GM18951 (cell line): ENCODE results near the gene KDM2A.

ENCODE experiments used
- POLR2A ChIP-seq: IDR thresholded peaks from 4 replicates; pipeline ENCODE4 v1.6.1; 2011; ENCODE audit warnings: mild to moderate bottlenecking; ENCODE audit not compliant: insufficient read length, insufficient read depth; ENCODE audit errors: extremely low read depth
- in situ Hi-C: fragments of 300-500 bp; cut with MboI; formaldehyde crosslinking; loops from one replicate; pipeline ENCODE4 v1.12.0; 2022; ENCODE audit warnings: low sequenced_read_pairs, mixed read lengths, inconsistent platforms; ENCODE audit not compliant: unreplicated experiment

KDM2A gene

DNA sequence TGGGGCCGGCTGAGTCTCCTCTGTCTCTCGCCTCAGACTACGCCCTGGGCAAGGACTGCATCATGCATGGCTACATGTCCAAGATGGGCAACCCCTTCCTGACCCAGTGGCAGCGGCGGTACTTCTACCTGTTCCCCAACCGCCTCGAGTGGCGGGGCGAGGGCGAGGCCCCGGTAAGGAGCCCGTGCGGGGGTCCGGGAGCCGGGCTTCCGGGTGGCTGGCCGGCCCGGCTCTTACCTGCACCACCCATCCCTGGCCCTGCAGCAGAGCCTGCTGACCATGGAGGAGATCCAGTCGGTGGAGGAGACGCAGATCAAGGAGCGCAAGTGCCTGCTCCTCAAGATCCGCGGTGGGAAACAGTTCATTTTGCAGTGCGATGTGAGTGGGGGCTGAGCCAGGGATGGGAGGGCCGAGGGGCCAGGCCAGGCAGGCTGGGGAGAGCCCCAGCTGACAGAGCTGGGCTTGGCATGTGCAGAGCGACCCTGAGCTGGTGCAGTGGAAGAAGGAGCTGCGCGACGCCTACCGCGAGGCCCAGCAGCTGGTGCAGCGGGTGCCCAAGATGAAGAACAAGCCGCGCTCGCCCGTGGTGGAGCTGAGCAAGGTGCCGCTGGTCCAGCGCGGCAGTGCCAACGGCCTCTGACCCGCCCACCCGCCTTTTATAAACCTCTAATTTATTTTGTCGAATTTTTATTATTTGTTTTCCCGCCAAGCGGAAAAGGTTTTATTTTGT is 165.9 kb downstream of the KDM2A start:
- TF ChIP-seq POLR2A: no peak
- in situ Hi-C loops: no loop called here

DNA sequence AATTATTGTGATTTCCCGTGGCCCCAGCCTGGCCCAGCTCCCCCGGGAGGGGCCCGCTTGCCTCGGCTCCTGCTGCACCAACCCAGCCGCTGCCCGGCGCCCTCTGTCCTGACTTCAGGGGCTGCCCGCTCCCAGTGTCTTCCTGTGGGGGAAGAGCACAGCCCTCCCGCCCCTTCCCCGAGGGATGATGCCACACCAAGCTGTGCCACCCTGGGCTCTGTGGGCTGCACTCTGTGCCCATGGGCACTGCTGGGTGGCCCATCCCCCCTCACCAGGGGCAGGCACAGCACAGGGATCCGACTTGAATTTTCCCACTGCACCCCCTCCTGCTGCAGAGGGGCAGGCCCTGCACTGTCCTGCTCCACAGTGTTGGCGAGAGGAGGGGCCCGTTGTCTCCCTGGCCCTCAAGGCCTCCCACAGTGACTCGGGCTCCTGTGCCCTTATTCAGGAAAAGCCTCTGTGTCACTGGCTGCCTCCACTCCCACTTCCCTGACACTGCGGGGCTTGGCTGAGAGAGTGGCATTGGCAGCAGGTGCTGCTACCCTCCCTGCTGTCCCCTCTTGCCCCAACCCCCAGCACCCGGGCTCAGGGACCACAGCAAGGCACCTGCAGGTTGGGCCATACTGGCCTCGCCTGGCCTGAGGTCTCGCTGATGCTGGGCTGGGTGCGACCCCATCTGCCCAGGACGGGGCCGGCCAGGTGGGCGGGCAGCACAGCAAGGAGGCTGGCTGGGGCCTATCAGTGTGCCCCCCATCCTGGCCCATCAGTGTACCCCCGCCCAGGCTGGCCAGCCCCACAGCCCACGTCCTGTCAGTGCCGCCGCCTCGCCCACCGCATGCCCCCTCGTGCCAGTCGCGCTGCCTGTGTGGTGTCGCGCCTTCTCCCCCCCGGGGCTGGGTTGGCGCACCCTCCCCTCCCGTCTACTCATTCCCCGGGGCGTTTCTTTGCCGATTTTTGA is 166.8 kb downstream of the KDM2A start:
- TF ChIP-seq POLR2A: no peak
- in situ Hi-C loops: no loop called here

DNA sequence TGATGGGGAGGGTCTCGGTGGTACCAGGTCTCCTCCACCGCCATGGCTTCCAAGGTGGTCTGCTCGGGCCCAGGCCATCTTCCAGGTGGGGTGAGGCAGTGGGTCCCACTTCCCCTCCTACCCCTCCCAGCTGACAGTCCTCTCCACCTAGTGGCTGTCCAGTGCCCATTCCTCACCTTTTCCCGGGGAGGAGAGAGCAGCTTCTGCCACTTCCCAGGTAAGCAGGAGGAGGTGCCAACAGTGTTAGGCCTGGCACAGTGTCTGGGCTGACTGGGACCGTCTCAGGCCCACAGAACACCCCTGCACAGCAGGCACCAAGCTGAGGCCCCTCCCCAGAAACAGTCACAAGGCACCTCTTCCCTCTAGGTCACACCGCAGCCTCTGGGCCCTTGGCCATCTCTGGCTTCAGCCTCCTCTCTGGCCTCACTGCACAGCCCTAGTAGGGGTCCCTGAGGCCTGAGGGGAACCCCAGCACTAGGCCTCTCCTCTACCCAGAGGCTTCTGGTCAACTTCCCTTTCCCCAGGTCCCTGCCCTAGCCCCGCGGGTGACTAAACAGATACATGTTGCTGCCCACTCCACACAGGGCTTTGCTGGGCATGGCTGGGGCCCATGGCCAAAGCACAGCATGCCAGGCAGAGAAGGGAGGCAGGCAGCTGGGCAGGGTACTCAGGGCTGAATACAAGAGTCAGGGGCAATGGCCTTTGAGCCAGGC is 167.7 kb downstream of the KDM2A start:
- in situ Hi-C loops: no loop called here
- TF ChIP-seq POLR2A: no peak

DNA sequence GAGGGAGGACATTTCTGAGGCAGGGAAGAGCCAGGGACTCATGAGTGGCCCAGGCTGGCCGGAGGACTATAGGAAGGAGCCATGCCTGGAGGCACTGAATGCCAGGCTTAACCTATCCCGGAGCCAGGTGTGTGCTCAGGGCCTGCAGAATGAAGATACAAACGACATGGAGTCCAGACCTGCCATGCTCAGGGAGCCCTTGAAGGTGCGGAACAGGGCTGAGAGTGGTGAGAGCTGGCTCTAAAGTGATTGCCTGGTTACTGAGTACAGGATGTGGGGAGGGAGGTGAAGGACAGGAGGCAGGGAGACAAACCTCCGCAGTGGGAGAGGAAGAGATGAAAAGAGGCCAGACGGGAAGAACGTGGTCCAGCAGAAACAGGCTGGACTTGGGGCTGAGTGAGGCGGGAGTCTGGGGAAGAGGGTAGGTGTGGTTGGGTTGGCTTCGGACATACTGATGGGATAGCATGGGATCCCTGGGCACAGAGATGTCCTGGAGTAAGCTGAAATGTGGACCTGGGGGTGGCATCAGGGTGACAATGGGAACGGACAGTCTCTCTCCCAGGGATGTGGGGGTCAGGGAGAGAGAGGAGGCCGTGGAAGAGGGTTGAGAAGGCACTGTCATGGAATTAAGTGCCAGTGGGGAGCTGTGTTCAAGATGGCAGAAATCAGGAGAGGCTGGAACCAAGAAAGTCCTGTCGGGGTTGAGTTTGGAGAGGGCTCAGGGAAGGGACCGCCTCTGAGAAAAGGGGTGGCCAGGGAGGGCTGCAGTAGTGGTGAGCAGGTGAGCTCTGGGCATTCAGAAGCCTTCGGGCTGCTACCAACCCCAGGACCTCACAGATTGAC is 168.5 kb downstream of the KDM2A start:
- no peak for TF ChIP-seq POLR2A

GRCh38 chr11:67288198-67288451 is 169.1 kb downstream of the KDM2A start:
- no peak for TF ChIP-seq POLR2A
- in situ Hi-C loops: no loop called here

More for the DNA sequence above, 168.5 kb downstream of the KDM2A start:
- in situ Hi-C loops: no loop called here

GRCh38 chr11:67288452-67289225 is 169.6 kb downstream of the KDM2A start:
- TF ChIP-seq POLR2A: peak; percentile 89
- in situ Hi-C loops: no loop called here

GRCh38 chr11:67289226-67289650 is 170.2 kb downstream of the KDM2A start, which contains the start of gene ANKRD13D:
ANKRD13D (plus strand) TSS chr11:67289303; CDS start chr11:67289461, 158 bp downstream.
- in situ Hi-C loops: no loop called here
- no peak for TF ChIP-seq POLR2A

DNA sequence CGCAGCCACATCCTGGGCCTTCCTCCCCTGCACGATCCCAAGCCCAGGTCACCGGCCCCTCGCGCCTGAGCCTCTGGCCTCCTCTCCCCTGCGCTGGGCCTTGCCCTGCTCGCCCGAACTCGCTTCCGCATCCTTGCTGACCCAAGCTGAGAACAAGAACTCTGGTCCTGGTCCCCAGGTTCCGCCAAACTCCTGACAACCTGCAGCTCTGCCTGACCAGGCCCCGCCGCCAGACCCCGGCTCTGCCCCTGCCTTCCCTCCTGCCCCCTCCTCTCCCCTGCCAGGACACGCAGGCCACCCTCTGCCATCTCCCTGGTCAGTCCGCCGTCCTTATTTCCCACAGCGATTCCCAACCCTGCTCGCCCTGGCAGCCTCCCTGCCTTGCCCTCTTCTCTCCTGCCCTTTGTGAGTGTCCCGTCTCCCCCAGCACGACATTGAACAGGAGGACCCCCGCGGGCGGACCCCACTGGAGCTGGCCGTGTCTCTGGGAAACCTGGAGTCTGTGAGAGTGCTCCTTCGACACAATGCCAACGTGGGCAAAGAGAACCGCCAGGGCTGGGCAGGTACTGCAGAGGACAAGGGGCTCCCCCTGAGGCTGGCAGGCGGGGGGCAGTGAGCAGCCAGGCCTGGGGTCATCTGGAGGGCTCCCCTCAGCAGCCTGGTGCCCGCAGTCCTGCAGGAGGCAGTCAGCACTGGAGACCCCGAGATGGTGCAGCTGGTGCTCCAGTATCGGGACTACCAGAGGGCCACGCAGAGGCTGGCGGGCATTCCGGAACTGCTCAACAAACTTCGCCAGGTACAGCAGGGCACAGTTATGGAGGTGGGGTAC is 170.8 kb downstream of the KDM2A start:
- in situ Hi-C loops: no loop called here
- no peak for TF ChIP-seq POLR2A

DNA sequence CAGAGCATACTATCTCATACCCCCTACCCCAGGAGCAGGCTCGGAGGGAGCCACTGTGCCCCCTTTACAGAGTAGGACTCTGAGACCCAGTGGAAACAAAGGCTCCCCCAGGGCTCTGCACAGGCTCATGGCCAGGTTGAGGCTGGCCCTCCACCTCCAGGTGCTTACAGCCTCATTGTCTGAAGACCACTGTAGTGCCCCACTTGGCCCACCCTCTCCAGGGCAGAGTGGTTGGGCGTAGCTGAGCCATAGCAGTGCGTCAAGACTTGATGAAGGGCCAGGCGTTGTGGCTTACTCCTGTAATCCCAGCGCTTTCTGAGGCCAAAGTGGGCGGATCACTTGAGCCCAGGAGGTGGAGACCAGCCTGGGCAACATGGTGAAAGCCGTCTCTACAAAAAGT is 171.7 kb downstream of the KDM2A start:
- in situ Hi-C loops: no loop called here
- TF ChIP-seq POLR2A: no peak

- in situ Hi-C loops: no loop called here
- no peak for TF ChIP-seq POLR2A
Measured at GRCh38 chr11:67291481-67292381, 172.7 kb downstream of the KDM2A start.
